ENCODE data around the gene MYO1B. TPM values are rescaled to one million over a fixed set of nuclear protein-coding genes. Genes with fewer than 3 reads are reported as not detected.

Gene MYO1B
- total RNA-seq, 1 donor from 2014 or later, result 16.4 TPM

DNA sequence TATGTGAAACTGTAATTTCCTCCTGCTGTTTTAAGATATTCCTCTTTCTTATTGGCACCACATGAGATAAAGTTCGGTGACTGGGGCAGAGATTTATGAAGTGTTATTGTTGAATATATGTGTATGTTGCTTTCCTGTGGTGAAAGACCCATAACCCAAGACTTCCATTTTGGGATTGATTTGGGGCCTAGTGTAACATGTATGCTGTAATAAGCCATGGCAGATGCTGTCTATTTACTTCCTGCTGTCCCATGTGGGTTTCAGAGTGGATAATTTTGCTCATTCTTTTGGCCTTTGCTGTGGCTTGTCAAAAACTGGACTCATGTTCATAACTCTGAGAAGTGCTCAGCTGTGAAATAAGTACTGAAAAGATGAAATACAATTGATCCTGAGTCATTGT lies 10.8 kb upstream of the MYO1B start:
- Mint-ChIP-seq H3K4me3 (no peak overlapping the region), H3K9me3 (no peaks in the 10 kb centered on the region), H3K27me3 (no peaks in the 10 kb centered on the region), H3K4me1 (peaks cover 3% of the 10 kb centered on the region), H3K36me3 (ENCODE audit: low read depth) (no peaks in the 10 kb centered on the region), H3K27ac (no peak overlapping the region)
- intact Hi-C loops (cut with micrococcal nuclease), result loop anchor here (5.0 kb wide), 1 partner anchor 288 kb away; no protein-coding TSS in a partner anchor
- no peak for DNase-seq

DNA sequence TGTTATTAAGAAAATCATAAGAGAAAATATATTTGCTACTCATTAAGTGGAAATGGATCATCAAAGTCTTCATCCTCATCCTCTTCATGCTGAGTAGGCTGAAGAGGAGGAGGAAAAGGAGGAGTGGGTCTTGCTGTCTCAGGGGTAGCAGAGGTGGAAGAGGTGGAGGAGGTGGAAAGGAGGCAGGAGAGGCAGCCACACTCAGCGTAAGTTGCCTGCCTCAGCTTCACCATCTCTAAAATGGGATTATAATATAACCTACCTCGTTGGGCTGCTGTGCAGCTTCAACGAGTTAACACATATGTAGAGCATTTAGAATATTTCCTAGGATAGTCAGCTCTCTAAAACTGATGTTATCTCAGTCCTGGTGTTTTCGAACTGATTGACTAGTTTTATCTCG lies 4.3 kb upstream of the MYO1B start:
- no peaks in the 10 kb centered on the region for H3K36me3 Mint-ChIP-seq (ENCODE audit: low read depth)
- H3K4me3 Mint-ChIP-seq, result no peak overlapping the region
- H3K27ac Mint-ChIP-seq, result no peak overlapping the region
- H3K9me3 Mint-ChIP-seq, result no peaks in the 10 kb centered on the region
- peaks cover 8% of the 10 kb centered on the region for H3K27me3 Mint-ChIP-seq
- intact Hi-C loops (cut with micrococcal nuclease), result loop anchor here (10.0 kb wide), 1 partner anchor 134 kb away; no protein-coding TSS in a partner anchor
- no peak for DNase-seq
- no peaks in the 10 kb centered on the region for H3K4me1 Mint-ChIP-seq

DNA sequence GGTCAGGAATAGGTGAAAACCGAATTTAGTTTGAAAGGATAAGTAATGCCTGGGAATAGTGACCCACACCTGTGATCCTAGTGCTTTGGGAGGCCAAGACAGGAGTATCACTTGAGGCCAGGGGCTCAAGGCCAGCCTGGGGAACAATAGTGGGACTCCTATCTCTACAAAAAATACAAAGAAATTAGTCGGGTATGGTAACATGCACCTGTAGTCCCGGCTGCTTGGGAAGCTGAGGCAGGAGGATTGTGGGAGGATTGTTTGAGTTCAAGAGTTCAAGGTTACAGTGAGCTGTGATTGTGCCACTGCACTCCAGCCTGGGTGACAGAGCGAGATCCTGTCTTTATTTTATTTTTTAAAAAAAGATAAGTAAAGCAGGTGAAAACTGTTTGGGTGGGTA lies 3.8 kb upstream of the MYO1B start:
- Mint-ChIP-seq H3K4me1 (peaks cover 5% of the 10 kb centered on the region), H3K27me3 (peaks cover 11% of the 10 kb centered on the region), H3K9me3 (no peaks in the 10 kb centered on the region), H3K4me3 (no peak overlapping the region), H3K27ac (no peak overlapping the region), H3K36me3 (ENCODE audit: low read depth) (no peaks in the 10 kb centered on the region)
- DNase-seq, result no peak
- intact Hi-C loops (cut with micrococcal nuclease), result loop anchor here (10.0 kb wide), 1 partner anchor 133 kb away; no protein-coding TSS in a partner anchor

DNA sequence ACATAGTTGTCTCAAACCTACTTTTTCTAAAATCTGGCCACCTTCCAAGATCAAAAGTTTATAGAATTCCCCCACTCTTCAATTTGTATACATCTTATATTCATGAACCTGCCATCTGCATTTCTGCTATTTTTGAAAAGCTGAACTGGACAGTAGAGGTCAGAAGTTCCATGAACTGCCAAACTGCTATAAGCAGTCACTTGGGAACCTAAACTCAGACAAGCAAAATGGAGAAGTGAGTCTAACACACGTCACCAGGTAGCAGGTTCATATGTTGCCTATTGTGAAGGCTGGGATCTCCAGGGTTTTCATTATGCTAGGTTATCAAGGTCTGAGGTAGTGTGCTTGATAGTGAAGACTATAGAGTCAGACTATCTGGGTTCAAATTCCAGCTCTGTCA lies 2.0 kb upstream of the MYO1B start:
- Mint-ChIP-seq H3K36me3 (ENCODE audit: low read depth) (no peaks in the 10 kb centered on the region), H3K4me1 (peaks cover 17% of the 10 kb centered on the region), H3K9me3 (no peaks in the 10 kb centered on the region), H3K27me3 (peaks cover 21% of the 10 kb centered on the region), H3K4me3 (no peak overlapping the region), H3K27ac (no peak overlapping the region)
- intact Hi-C loops (cut with micrococcal nuclease), result loop anchor here (10.0 kb wide), 1 partner anchor 132 kb away; no protein-coding TSS in a partner anchor
- no peak for DNase-seq

DNA sequence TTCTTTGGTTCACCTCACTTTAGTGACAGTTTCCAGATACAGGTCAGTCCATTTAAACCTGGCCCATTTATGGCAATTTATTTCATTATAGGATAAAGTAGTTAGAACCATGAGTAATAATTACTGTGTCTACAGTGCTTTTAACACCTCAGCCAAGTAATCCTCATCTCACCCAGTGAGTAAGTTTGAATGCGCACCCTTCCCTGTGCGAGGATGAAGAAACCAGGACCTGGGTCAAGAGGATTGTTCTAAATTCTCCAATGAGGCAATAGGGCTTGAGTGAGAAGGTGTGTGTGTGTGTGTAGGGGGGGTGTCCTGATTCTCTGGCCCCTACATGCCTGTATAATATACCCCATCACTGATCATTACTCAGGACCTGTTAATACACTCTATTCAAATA lies 854 bp upstream of the MYO1B start:
- peaks cover 17% of the 10 kb centered on the region for H3K4me1 Mint-ChIP-seq
- peak overlapping the region; percentile 67 for H3K4me3 Mint-ChIP-seq
- peak overlapping the region; percentile 8 for H3K27ac Mint-ChIP-seq
- H3K36me3 Mint-ChIP-seq (ENCODE audit: low read depth), result no peaks in the 10 kb centered on the region
- intact Hi-C loops (cut with micrococcal nuclease), result loop anchor here (2.0 to 10.0 kb wide), 2 partner anchors 80 to 130 kb away; no protein-coding TSS in a partner anchor
- H3K9me3 Mint-ChIP-seq, result no peaks in the 10 kb centered on the region
- peaks cover 21% of the 10 kb centered on the region for H3K27me3 Mint-ChIP-seq
- DNase-seq, result no peak

DNA sequence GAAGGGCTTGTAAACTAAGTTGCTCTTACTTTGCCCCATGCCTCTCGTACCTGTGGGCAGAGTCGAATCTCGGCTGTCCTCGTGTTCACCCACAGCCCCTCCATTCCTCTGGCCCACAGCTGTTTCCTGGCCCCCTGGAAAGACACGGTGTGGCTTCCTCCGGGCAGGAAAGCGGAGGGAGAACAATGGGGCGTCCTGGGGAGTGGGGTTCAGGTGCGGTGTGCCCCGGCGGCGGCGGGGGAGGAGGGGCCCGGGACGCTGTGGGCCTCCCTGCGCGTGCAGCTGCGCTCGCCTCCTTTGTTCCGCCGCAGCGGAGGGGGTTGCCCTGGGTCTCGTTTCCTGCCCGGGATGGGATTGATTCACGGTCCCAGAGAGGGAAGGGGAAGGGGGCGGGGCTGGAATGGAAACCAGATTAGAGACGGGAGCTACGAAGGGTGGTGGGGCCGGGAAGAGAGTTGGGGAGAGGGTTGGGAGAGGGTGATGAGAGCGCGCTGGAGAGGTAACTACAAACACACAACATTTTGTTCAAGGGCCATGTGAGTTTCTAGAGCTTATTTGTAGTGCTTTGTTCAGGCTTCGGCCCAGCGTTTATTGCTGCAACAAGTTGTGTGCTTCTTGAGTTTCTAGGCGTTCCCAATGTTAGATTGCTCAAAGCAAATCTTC lies 796 bp downstream of the MYO1B start:
- peak overlapping the region; percentile 77 for H3K27ac Mint-ChIP-seq
- H3K4me1 Mint-ChIP-seq, result peaks cover 17% of the 10 kb centered on the region
- intact Hi-C loops (cut with micrococcal nuclease), result loop anchor here (2.0 to 10.0 kb wide), 2 partner anchors 81 to 129 kb away; no protein-coding TSS in a partner anchor
- H3K36me3 Mint-ChIP-seq (ENCODE audit: low read depth), result no peaks in the 10 kb centered on the region
- peak overlapping the region; percentile 88 for H3K4me3 Mint-ChIP-seq
- peak; percentile 80 for DNase-seq
- H3K9me3 Mint-ChIP-seq, result no peaks in the 10 kb centered on the region
- H3K27me3 Mint-ChIP-seq, result peaks cover 18% of the 10 kb centered on the region

DNA sequence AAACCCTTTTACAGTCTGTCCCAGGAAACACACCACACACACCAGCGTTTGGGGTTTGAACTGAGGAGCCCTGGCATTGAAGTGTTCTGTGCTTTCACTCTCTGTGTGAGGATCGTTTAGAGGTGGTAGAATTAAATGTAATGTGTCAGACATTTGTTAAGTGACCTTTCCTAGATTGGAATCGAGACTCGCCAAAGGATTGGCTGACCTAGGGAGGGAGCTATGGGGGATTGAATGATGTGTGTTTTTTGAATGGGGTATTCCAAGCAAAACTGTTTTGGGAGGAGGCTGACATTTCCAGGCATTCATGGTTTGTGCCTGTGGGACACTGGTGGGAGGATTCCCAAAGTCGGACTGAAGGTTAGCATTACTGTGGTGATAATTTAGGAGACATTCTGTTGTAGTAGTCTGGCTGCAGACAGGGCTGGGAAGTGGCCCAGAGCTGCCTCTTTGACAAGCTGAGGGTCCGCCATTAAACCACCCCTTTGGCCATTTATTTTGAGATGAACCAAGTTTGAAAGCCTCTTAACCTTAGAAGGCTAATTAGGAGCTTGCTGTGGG lies 1.7 kb downstream of the MYO1B start:
- no peak overlapping the region for H3K27ac Mint-ChIP-seq
- peak overlapping the region; percentile 88 for H3K4me3 Mint-ChIP-seq
- DNase-seq, result no peak
- H3K9me3 Mint-ChIP-seq, result no peaks in the 10 kb centered on the region
- H3K36me3 Mint-ChIP-seq (ENCODE audit: low read depth), result no peaks in the 10 kb centered on the region
- H3K4me1 Mint-ChIP-seq, result peaks cover 18% of the 10 kb centered on the region
- intact Hi-C loops (cut with micrococcal nuclease), result loop anchor here (10.0 kb wide), 1 partner anchor 128 kb away; no protein-coding TSS in a partner anchor
- peaks cover 20% of the 10 kb centered on the region for H3K27me3 Mint-ChIP-seq

DNA sequence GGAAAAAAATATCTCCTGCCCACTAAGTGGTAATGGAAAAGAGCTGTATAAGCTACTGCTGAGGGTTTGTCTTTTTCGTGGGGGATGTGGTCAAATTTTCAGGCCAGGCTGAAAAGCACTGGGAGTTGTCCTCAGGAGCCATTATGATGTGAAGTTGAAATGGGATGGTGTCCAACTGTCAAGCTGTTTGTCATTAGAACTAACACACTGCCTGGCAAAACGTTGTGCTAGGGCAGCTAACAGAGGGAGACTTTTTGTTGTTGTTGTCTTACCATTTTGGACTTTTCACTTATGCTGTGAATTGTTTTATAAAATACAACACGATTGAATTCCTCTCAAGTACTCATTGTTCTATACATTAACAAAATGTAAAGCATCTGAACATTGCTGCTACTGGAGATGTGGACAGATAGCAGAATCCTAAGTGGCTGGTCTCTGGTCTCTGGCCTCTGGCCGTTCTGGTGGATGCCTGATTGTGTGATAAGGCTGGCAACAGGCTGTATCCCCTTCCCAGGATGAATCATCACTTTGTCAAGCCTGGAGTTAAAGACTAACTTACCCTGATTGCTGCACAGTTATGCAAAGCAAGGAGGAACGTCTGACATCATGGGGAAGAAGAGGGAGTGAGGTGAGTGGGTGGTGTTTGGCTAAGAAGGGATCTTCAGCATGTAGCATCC lies 2.3 kb downstream of the MYO1B start:
- peaks cover 18% of the 10 kb centered on the region for H3K4me1 Mint-ChIP-seq

DNA sequence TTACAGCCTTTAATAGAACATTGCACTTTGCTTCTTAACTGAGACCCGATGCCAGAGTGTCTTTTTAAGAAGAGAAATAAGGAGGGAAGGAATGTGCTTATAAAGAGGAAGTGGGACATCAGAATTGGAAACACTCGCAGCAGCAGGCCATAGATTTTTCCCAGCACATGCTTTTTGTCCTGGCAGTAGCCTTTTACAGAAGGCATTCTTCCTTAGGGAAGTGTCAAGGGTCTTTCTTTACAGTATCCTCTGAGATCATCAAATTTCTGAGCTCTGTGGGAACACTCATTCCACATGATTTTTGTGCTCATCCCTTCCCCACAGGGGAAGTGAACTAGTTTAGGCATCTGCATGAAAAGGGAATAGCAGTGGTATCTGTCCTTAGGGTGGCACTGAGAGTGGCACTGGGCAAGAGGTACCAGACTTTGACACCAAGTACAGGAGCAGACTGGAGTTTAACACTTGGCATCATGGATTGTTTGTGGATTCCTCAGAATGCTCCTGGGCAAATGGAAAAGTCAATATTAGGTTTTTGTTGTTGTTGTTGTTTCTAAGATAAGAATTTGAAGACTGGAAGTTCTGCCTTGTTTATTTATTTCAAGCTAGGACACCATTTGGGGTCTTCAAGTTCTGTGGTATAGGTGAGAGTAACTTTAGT lies 4.1 kb downstream of the MYO1B start:
- H3K27ac Mint-ChIP-seq, result no peak overlapping the region
- intact Hi-C loops (cut with micrococcal nuclease), result loop anchor here (10.0 kb wide), 1 partner anchor 126 kb away; no protein-coding TSS in a partner anchor
- peaks cover 18% of the 10 kb centered on the region for H3K4me1 Mint-ChIP-seq
- H3K9me3 Mint-ChIP-seq, result no peaks in the 10 kb centered on the region
- no peak overlapping the region for H3K4me3 Mint-ChIP-seq
- H3K36me3 Mint-ChIP-seq (ENCODE audit: low read depth), result no peaks in the 10 kb centered on the region
- H3K27me3 Mint-ChIP-seq, result peaks cover 17% of the 10 kb centered on the region
- DNase-seq, result no peak

More for the DNA sequence above, 2.3 kb downstream of the MYO1B start:
- no peaks in the 10 kb centered on the region for H3K9me3 Mint-ChIP-seq
- no peaks in the 10 kb centered on the region for H3K36me3 Mint-ChIP-seq (ENCODE audit: low read depth)
- peaks cover 20% of the 10 kb centered on the region for H3K27me3 Mint-ChIP-seq
- DNase-seq, result no peak
- H3K27ac Mint-ChIP-seq, result no peak overlapping the region
- intact Hi-C loops (cut with micrococcal nuclease), result loop anchor here (10.0 kb wide), 1 partner anchor 127 kb away; no protein-coding TSS in a partner anchor
- peak overlapping the region; percentile 20 for H3K4me3 Mint-ChIP-seq

DNA sequence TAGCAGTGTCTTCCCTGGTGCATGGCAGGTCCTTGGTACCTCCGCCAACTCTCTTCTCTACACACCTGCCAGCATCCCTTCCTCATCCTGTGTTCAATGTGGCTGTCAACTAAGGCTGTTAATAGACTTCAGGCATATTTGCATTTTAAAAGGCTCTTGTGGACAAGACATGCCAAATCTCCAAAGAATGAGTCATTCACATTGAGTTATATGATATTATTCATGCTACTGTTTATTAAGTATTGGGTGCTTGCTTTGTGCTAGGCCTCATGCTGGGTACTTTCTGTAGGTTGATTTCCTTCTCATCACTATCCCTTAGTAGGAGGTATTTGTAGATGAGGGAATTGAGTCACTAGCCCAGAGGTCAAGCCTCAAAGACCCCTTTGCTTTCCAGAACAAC lies 5.2 kb downstream of the MYO1B start:
- Mint-ChIP-seq H3K4me3 (no peak overlapping the region), H3K4me1 (peaks cover 18% of the 10 kb centered on the region), H3K27ac (no peak overlapping the region), H3K9me3 (no peaks in the 10 kb centered on the region), H3K36me3 (ENCODE audit: low read depth) (no peaks in the 10 kb centered on the region), H3K27me3 (peaks cover 17% of the 10 kb centered on the region)
- intact Hi-C loops (cut with micrococcal nuclease), result no loop called here
- DNase-seq, result no peak

DNA sequence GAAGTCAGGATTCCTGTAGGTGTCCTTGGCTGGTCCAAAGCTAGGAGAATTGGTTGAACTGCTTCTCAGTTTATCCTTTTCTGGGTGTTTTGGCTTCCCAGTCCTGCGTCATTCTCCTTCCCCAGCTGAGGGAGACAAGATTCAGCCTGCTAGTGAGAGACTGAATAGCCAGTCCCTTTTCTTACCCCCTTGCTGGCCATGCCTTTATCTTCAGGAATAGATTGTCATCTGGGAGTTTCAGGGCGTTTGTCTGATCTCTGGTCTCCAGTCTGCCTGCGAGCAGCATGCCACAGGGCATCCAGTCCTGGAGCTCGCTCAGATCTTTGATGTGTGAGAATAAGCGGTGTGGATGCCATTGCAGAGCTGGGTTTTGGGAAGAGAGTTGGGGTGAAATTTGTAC lies 5.8 kb downstream of the MYO1B start:
- H3K36me3 Mint-ChIP-seq (ENCODE audit: low read depth), result no peaks in the 10 kb centered on the region
- intact Hi-C loops (cut with micrococcal nuclease), result no loop called here
- no peak for DNase-seq
- H3K9me3 Mint-ChIP-seq, result no peaks in the 10 kb centered on the region
- no peak overlapping the region for H3K4me3 Mint-ChIP-seq
- peaks cover 18% of the 10 kb centered on the region for H3K4me1 Mint-ChIP-seq
- peaks cover 17% of the 10 kb centered on the region for H3K27me3 Mint-ChIP-seq
- H3K27ac Mint-ChIP-seq, result no peak overlapping the region

DNA sequence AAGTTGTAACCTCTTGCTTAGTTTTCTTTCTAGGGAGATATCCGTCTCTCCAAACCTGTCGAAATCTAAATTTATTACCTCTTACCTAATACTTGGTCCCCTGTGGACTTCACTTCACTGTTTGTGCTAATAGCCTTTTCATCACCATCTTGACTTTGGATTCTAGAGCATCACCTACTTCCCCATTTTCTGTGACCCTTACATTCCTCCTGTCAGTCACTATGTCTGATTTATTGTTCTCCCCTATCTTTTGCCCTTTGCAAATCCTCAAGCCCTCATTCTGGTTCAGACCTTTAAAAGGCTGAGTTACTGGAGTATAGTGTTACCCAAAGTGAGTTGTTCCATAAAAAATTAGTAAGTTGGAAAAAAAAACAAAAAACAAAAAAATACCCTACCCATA lies 7.5 kb downstream of the MYO1B start:
- no peaks in the 10 kb centered on the region for H3K9me3 Mint-ChIP-seq
- DNase-seq, result no peak
- H3K27me3 Mint-ChIP-seq, result peaks cover 8% of the 10 kb centered on the region

DNA sequence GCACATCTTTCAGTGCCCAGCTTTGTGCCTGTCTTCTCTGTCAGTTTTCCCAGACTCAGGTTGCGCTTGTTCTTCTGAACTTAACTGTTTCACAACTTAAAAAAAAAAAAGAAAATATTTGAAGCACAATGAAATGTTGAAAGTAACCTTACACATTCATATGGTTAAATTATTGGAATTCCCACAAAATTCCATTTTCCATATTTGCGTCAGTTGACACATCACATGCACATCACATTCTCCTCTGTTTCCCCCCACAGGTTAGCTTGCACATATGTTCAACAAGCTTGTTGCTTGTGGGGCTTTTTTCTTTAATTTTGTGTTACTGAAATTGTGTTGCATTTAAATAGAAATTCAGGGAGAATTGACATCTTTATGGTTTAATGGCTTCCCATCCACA lies 8.3 kb downstream of the MYO1B start:
- H3K4me1 Mint-ChIP-seq, result peaks cover 1% of the 10 kb centered on the region
- H3K27ac Mint-ChIP-seq, result no peak overlapping the region
- no peaks in the 10 kb centered on the region for H3K9me3 Mint-ChIP-seq
- DNase-seq, result no peak
- intact Hi-C loops (cut with micrococcal nuclease), result no loop called here
- peaks cover 6% of the 10 kb centered on the region for H3K27me3 Mint-ChIP-seq
- H3K4me3 Mint-ChIP-seq, result no peak overlapping the region
- H3K36me3 Mint-ChIP-seq (ENCODE audit: low read depth), result no peaks in the 10 kb centered on the region

More for the DNA sequence above, 7.5 kb downstream of the MYO1B start:
- no peaks in the 10 kb centered on the region for H3K36me3 Mint-ChIP-seq (ENCODE audit: low read depth)
- H3K27ac Mint-ChIP-seq, result no peak overlapping the region
- intact Hi-C loops (cut with micrococcal nuclease), result no loop called here
- H3K4me3 Mint-ChIP-seq, result no peak overlapping the region
- peaks cover 4% of the 10 kb centered on the region for H3K4me1 Mint-ChIP-seq

Data from activated CD4-positive, alpha-beta T cell treated with anti-CD3 and anti-CD28 coated beads, Interleukin-2, amount 10 ng/mL, durations not matched to agents 24 days and 14 days (primary cell).